HG02943 (cell line): ENCODE data around the gene USP19.
A peak's percentile ranks its signal among the peaks of the same experiment; 100 is the strongest.

ENCODE experiments used
- ATAC-seq: cut with Tn5 transposase; IDR thresholded peaks from one replicate; pipeline ENCODE4 v1.9.1; 2021; ENCODE audit warnings: mild to moderate bottlenecking, low read depth, moderate library complexity; ENCODE audit not compliant: unreplicated experiment

USP19 gene

DNA sequence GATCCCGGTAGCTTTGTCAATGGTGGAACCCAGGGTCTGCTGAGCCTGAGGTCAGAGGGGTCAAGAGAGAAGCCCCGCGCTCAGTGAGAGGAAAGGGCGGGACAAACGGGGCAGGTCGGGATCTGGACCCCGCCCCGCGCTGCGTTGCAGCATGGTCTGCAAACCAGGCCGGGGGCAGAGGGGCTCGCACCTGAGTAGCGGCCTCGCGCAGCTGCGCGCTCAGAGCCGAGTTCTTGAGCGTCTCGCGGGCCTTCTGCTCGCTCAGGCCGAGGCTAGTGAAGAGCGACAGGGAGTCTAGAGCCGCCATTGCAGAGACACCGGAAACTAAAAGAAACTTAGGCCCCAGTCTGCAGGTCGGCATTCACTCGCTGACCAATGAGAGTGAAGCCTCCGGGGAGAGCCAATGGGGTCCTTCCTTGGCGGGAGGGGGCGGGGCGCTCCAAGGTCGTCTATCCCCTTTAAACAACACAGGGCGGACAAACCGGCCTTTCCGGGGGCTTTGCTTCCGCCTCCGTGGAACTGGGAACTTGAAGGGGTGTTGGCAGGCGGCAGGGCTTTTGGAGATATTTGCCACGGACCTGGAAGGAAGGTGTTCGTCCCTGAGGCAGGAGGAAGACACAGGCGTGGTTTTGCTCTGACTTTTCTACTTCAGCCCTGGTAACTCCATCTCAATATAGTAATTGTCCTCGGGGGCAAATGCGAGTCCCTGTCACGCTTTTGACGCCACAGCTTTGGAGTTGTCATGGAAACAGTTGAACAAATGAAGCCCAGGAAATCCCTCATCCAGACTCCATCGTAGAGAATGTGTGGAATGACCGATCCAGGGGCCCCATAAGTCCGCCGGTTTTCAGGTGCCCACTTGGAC, 16.0 kb downstream of the USP19 start, which contains the start of gene QARS1:
Gene QARS1, minus strand, starts transcription at position 331 of the 865 bp plus-strand sequence. Its CDS starts 24 bp downstream, at position 307.
- peak; percentile 78 for ATAC-seq

DNA sequence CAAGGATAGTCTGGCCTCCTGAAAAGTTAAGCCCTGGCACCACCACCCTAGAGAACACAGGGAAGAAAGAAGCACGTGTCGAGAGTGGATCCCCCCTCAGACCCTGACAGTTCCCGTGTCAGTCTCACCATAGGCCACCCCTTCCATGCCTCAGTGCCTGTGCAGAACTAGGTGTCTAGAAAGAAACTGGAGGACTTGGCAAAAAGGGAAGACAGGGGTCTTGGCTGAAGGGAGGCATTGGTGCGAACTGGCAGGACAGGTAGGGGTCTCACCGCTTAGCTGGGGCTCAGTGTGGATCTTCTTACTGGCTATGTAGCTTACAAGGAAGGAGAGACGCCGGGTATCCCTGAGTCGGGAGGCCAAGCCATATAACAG, 16.6 kb downstream of the USP19 start:
- ATAC-seq = no peak

DNA sequence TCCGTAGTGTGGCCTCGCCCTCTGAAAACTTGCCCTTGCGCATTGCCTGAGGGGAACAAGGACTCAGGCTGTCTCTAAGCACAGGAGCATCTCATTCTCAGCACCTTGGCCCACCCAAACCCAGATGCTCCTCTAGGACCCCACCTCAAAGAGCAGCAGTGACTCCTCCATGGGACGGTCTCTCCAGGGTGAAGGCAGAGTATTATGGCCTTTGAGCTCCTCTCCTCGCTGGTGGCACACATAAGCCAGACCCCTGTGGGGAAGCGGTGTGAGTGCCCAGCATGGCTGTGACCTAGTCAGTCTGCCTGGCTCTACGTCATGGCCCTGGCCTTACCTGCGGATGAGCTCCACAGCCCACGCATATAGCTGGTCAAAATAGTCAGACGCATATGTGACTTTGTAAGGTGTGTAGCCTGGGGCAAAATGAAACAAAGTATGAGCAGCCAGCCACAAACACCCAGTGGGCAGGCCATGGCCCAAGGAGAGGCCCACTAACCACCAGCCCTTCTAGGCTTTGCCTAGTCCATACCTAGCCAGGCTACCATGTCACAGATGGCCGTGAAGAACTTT, 20.5 kb downstream of the USP19 start:
- ATAC-seq = no peak

DNA sequence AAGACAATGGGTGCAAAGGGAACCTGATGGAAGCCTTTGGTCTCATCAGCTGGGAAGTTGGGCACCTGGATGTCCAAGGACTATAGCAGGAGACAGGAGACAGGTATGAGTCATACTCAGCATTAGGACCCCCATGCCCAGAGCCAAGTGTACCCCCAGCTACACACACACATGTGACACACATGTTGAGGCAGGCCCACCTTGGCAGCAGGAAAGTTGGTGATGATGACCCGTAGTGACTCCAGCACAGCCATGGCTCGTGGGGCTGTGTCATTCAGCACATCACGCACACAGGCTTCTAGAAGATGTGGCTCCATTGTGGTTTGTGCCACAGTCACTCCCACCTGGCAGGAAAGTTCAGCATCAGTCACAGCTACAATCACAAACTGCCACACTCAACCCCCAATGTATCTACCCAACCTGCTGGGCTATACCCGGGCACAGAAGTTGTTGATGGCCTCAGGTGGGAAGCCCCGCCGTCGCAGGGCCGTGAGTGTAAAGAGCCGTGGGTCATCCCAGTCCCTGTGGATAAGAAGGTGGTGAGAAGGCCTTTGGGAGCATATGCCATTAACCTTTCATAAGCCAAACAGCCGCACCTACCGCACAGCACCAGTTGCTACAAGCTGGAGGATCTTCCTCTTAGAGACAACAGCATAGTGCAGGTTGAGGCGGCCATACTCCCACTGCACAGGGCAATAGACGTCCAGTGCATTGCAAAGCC, 21.6 kb downstream of the USP19 start:
- ATAC-seq = no peak

DNA sequence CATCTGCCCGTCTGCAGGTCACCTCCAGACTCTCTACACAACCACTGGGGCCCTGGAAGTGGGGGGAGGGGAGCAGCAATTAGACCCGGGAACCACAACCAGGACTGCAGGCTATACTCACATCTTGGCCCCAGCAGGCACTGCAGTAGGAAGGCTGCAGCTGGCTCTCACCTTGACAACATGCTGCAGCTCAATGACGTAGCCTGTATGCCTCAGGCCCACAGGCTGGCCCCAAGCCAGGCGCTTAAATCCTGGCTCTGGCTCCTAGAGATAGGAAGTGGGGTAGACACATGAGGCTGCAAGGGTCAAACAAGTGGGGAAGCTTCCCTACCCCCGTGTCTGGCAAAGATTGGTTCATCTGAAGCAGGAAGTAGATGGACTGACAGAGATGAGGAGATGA, 22.2 kb downstream of the USP19 start:
- no peak for ATAC-seq

DNA sequence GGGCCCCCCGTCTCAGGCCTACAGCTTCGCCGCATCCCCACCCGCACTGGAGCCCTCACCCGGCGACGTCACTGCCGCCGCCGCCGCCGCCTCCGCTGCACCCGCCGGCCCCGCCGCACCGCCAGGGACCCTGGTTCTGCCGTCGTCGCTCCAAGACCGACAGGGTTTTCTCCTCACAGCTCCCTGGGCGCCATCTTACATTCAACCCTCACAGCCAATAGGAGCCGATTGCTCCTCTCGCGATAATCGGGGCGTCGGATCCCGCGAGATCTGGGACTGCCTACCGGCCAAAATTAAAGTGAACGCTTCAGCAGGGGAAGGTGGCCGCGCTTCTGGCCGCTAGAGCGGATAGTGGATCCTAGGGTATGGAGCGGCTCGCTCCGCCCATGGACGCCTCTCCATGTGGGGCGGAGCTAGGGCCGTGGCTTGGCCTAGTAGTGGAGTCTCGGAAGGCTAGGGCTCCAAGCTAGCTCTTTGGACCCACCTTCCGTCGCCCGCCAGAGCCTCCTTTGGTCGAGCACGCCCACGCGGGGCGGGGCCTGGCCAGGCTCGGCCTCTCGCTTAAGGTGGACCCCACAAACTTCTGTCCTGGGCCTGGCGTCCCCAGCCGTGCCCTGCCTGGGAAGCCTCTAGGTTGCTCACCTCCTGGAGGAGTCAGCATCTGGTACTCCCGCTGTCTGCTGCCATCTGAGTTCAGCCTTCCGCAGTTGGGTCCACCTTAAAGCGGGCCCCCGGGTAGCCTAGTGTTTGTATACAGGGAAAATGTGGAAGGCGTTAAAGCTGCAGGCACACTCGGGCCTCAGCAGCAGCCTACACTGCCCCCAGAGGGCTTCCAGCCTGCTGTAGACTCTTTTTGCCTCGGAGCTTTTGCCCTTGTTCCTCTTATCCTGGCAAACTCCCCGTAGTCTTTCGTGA, 26.5 kb downstream of the USP19 start, which contains the start of gene QRICH1:
Gene QRICH1, minus strand, starts transcription at position 219 of the 915 bp plus-strand sequence. CDS start 17,054 bp downstream, outside the sequence.
- ATAC-seq = peak; percentile 74

DNA sequence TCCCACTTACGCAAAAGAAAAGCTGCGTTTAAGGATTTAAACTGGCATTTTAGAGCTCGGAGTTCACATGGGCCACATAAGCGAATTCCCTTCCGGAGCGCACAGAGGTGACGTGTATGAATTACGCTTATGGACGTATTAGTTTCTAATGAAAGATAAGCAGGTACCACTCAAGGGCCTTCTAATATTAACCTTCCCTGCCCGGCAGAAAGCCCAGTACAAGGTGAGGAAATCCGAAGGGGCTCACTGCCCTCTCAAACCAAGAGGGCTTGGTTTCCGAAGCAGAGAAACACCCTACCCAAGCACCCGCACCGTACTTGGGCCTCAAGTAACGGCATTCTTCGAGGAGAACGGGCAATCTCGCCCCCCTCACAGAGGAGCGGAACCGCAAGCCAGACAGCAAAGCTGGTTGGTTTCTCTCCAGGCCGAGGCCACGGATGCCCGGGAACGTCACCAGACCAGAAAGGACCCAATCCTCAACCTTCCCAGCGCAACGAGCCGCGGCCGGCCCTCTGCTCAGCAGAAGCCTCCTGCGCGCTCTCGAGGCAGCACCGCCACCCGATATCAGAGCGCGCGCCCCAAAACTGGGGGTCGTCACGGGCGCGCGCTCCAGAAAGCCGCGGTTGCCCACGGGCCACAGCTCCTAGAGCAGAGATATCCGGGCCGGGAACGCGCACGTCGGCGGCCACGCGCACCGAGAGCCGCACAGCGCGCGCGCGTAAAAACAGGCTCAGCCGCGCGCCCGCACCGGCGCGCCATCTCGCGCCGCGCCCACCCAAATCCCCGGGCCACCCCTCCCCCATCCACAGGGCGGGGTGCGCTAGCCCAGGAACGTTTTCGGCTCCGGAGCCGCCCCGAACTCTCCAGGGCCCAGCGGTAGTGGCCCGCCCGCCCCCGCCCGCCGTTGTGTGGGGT, 27.4 kb downstream of the USP19 start:
- ATAC-seq = peak; percentile 39

DNA sequence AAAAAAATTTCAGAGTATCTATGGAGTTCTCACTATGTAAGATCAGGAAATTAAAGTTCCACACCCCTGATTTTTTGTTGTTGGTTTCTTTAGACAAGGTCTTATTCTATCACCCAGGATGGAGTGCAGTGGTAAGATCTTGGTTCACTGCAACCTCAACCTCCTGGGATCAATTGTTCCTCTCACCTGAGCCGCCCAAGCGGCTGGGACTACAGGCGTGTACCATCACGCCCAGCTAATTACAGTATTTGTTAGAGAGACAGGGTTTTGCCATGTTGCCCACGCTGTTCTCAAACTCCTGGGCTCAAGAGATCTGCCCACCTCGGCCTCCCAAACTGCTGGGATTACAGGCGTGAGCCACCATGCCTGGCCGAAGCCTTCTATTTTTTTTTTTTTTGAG, 39.2 kb downstream of the USP19 start:
- ATAC-seq = no peak

DNA sequence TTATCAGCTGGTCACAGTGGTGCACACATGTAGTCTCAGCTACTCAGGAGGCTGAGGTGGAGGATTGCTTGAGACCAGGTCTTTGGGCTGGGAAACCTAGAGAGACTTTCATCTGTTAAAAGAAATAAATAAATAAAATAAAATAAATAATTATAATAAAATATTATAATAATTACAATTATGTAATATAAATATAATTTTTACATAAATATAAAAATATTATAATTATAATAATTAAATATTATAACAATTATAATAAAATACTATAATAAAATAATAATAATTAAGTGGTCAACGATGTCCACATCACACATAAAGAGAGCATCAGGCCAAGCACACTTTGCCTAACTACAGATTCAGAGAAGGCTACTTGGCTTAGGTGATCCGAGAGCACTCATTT, 41.4 kb downstream of the USP19 start:
- ATAC-seq = no peak

DNA sequence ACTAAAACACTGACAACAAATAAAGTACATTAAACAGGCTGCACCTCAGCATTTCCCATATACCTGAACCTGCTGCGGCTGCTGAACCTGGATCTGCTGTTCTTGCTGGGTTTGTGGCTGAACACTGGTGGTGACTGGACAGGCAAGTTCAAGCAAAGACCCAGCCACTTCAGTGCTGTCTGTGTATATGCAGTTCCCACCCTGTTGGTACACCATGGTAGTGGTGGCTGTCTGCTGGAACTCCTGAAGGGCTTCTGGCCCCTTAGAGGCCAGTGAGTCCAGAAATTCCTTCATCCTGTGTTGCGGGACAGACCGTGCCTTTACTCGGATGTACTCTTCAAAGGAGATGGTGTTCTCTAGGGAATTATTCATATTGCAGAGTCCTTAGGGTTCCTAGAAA, 44.0 kb downstream of the USP19 start:
- no peak for ATAC-seq

DNA sequence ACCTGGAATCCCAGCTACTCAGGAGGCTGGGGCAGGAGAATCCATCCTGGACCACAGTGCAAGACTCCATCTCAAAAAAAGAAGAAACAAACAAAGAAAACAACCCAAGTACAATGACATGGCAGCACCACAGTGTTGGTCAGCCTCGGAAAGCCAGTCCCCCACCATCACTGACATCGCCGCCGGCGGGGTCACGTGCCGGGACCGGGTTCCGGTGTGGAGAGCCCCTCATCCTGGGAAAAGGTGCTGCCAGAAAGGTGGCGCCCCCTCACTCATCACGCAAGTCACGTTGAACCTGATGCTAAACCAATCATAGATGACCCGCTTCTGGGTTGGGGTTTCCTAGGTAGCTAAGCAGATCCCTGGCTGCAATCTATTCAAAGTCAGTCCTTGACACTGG, 44.5 kb downstream of the USP19 start:
- ATAC-seq = no peak
